Adrenal gland (tissue), 12 donors: ENCODE results near the gene SNX5. TPM values are rescaled to one million over a fixed set of nuclear protein-coding genes. Genes with fewer than 3 reads are reported as not detected.
A peak's percentile ranks its signal among the peaks of the same experiment; 100 is the strongest.

Experiments used
- DNase-seq, 7 donors: peaks; one replicate each; pipeline ENCODE4 v3.0.0-alpha.2; 2019 to 2020
- H3K27ac ChIP-seq, 5 donors: fragments of 200-600 bp; sonication (generic) in 4 of 5; 1 replicate in 3 of 5; 2 replicates in 2 of 5; pipeline versions ENCODE4 v1.5.1 to v1.8.0; 2016 to 2020; ENCODE audit warnings: mild to moderate bottlenecking in 1 of 5
- H3K27me3 ChIP-seq: fragments of 200-600 bp; 2 replicates; pipeline ENCODE4 v1.8.0; 2021
- H3K36me3 ChIP-seq, 2 donors: fragments of 200-600 bp; replicated peaks in 1 of 2; 1 replicate in 1 of 2; 2 replicates in 1 of 2; pipeline versions ENCODE4 v1.5.1 to v1.8.0; 2018 to 2022
- H3K4me1 ChIP-seq, 2 donors: fragments of 200-600 bp; replicated peaks in 1 of 2; 1 replicate in 1 of 2; 2 replicates in 1 of 2; pipeline versions ENCODE4 v1.5.1 to v1.8.0; 2018 to 2021
- H3K4me3 ChIP-seq, 4 donors: fragments of 200-600 bp; sonication (generic) in 3 of 4; one replicate each; pipeline ENCODE4 v1.5.1; 2016 to 2018
- H3K9me3 ChIP-seq, 3 donors: fragments of 200-600 bp; sonication (generic) in 1 of 3; replicated peaks in 1 of 3; 1 replicate in 2 of 3; 2 replicates in 1 of 3; pipeline versions ENCODE4 v1.5.1 to v1.8.0; 2016 to 2021
- CTCF ChIP-seq, 6 experiments: fragments of 450-650 bp in 4 of 6; fragments of 200-600 bp in 2 of 6; sonication (generic) in 1 of 6; IDR thresholded peaks; 1 replicate in 5 of 6; 2 replicates in 1 of 6; pipeline versions ENCODE4 v1.5.1 to v1.8.0; 2016 to 2021; ENCODE audit warnings: antibody characterized with exemption in 6 of 6, mild to moderate bottlenecking in 2 of 6, moderate library complexity in 1 of 6
- POLR2A ChIP-seq, 2 donors: fragments of 450-650 bp; IDR thresholded peaks; one replicate each; pipeline ENCODE4 v1.6.1; 2017; ENCODE audit warnings: antibody characterized with exemption in 2 of 2, mild to moderate bottlenecking in 2 of 2, moderate library complexity in 1 of 2
- WGBS, 4 donors: extraction: QIAGEN DNeasy Blood & Tissue Kit in 2 of 4; methylation state at CpG; one replicate each; pipeline versions ENCODE4 v1.1.5 to v1.1.7; 2013 to 2017; 5-methylcytosine and 5-hydroxymethylcytosine counted together
- intact Hi-C, 2 donors: fragments of 100-400 bp; cut with DNase I; formaldehyde crosslinking; loops; one replicate each; pipeline versions ENCODE4 v1.14.1 to v1.15.0; 2022 to 2023
- polyA plus RNA-seq, 3 donors: library from polyadenylated mRNA; stranded (reverse); fragments of 200-250 nt in 2 of 3; fragments of 350-450 nt in 1 of 3; fragmentation: Illumina TruSeq in 1 of 3; extraction: RNeasy Lipid Tissue Mini Kit (QIAGEN cat#74804) in 1 of 3; gene quantifications; one replicate each; pipeline ENCODE4 v1.2.3, GENCODE V29; 2013 to 2014
- total RNA-seq, 9 donors: library from RNA; depleted of rRNA in 4 of 9; stranded (reverse); fragments of >200 nt in 4 of 9; fragments of 120-200 nt in 1 of 9; fragmentation: NEBNext Ultra II Directional in 1 of 9; extraction: Animal tissue kit (Norgen Biotek cat#: 25700) in 1 of 9; gene quantifications; one replicate each; pipeline versions ENCODE4 v1.1.0 to v1.2.4, GENCODE V29; 2013 to 2023
- donor health status: healthy with polysubstance abuse.
- donor health status: Bipolar disorder and iron deficiency.
- donor health status: DM: yes; HTN: yes; CAD: no.
- donor health status: DM: no; HTN: no; CAD: no.
- donor health status: DM: no; HTN: no; CAD: no.
- donor health status: DM: yes; HTN: yes; CAD: no.

SNX5 gene
- total and polyA plus RNA-seq, 12 donors = 103 to 201 (median 144) TPM

GRCh38 chr20:18005170-18005989 is 36.8 kb upstream of the SNX5 start:
- intact Hi-C loops = no loop called here
- no peaks in the 10 kb centered on the region for H3K9me3 ChIP-seq
- H3K27ac ChIP-seq = no peak overlapping the region

DNA sequence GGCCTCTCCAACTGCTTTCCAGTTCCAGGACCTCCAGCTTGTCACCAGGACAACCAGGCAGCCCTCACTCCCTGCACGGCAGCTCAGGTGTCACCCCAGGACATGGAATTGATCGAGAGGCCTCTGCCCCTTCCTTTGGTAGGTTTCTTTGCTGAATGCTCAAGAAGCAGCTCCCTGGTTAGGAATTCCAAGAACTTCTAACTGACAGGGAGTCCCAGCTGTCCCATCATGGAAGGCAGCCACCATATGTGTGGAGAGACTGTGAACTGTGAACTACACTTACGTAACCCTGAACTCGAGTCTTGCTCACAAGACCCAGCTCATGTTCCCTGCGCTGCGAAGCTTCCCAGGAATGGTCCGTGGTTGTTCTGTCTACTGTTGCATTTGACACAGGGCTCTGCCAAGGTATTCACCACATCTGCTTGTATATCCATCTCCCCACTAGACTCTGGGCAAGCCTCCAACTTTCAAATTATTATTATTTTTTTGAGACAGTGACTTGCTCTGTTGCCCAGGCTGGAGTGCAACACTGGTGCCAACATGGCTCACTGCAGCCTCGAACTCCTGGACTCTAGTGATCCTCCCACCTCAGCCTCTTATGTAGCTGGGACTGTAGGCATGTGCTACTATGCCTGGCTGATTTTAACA is 35.9 kb upstream of the SNX5 start:
- DNase-seq = peak in 2 of 7 donors; percentile 7 to 60
- WGBS, 4 donors = 67 to 86% (median 77%) methylated on average over 6 to 8 of the region's 8 CpGs
- intact Hi-C loops = no loop called here
- H3K27me3 ChIP-seq = no peaks in the 10 kb centered on the region
- no peak overlapping the region for H3K4me3 ChIP-seq
- H3K4me1 ChIP-seq = peaks cover 0 to 8% of the 10 kb centered on the region in 2 donors
- no peak overlapping the region for H3K27ac ChIP-seq
- no peaks in the 10 kb centered on the region for H3K36me3 ChIP-seq
- TF ChIP-seq POLR2A (IDR thresholded peaks at IDR 0.05) (no peak), CTCF (IDR thresholded peaks at IDR 0.05) (no peak)
- no peaks in the 10 kb centered on the region for H3K9me3 ChIP-seq

More at GRCh38 chr20:18005170-18005989, 36.8 kb upstream of the SNX5 start:
- 78 to 89% (median 84%) methylated on average over 20 to 21 of the region's 21 CpGs for WGBS, 4 donors
- no peak for DNase-seq
- peaks cover 0 to 8% of the 10 kb centered on the region in 2 donors for H3K4me1 ChIP-seq
- H3K4me3 ChIP-seq = no peak overlapping the region
- H3K36me3 ChIP-seq = no peaks in the 10 kb centered on the region
- TF ChIP-seq CTCF (IDR thresholded peaks at IDR 0.05) = no peak
- TF ChIP-seq POLR2A (IDR thresholded peaks at IDR 0.05) = no peak
- no peaks in the 10 kb centered on the region for H3K27me3 ChIP-seq

DNA sequence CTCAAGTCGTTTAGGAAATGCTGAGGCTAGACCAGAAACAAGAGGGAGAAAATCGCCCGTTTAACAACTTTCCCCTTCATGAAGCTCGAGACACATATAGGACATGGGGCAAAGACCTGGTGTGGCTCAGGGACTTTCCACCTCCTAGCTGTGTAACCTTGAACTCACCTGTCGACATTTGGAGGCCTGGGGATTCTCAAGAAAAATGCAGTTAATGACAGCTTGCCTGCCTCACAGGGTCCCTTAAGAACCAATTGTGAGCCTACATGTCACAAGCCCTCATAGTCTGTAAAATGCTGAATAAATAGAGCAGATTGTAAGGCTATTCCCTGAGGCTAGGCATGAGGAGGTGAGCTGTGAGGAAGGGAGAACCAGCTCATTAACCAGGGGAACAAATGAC is 35.3 kb upstream of the SNX5 start:
- no peak for DNase-seq
- H3K27me3 ChIP-seq = no peaks in the 10 kb centered on the region
- peaks cover 0 to 8% of the 10 kb centered on the region in 2 donors for H3K4me1 ChIP-seq
- H3K9me3 ChIP-seq = no peaks in the 10 kb centered on the region
- H3K36me3 ChIP-seq = no peaks in the 10 kb centered on the region
- no peak overlapping the region for H3K4me3 ChIP-seq
- 58 to 89% (median 79%) methylated on average over 5 of the region's 5 CpGs for WGBS, 4 donors
- intact Hi-C loops = no loop called here
- no peak for TF ChIP-seq POLR2A (IDR thresholded peaks at IDR 0.05)
- TF ChIP-seq CTCF (IDR thresholded peaks at IDR 0.05) = no peak
- H3K27ac ChIP-seq = no peak overlapping the region

GRCh38 chr20:18001131-18001921 is 32.7 kb upstream of the SNX5 start:
- Histone ChIP-seq H3K4me3 (no peak overlapping the region), H3K27me3 (no peaks in the 10 kb centered on the region), H3K36me3 (no peaks in the 10 kb centered on the region), H3K4me1 (peaks cover 0 to 4% of the 10 kb centered on the region in 2 donors), H3K9me3 (no peaks in the 10 kb centered on the region), H3K27ac (peak overlapping the region in 4 of 5 donors; percentile 11 to 77 (median 48))
- TF ChIP-seq POLR2A (IDR thresholded peaks at IDR 0.05) (peak in 1 of 2 donors; percentile 24), CTCF (IDR thresholded peaks at IDR 0.05) (peak in 3 of 6 experiments; percentile 21 to 34 (median 24))
- intact Hi-C loops = no loop called here
- peak; percentile 71 to 92 (median 89) for DNase-seq
- 43 to 60% (median 53%) methylated on average over 8 to 10 of the region's 10 CpGs for WGBS, 4 donors
